T-cell (primary cell): ENCODE results near the gene ASL. TPM values are rescaled to one million over a fixed set of nuclear protein-coding genes. Genes with fewer than 3 reads are reported as not detected.
"Not testable (repeated sequence)": the region's sequence is repeated elsewhere in the genome, so short reads cannot be mapped to it uniquely, and the experiment has no call there.

Source experiments
- ATAC-seq, 4 experiments: fragments of 200-7000 bp in 3 of 4; fragments of 150-1000 bp in 1 of 4; cut with Tn5 transposase; replicated peaks in 1 of 4; 1 replicate in 3 of 4; 2 replicates in 1 of 4; pipeline ENCODE4 v1.10.0; 2021; ENCODE audit warnings: moderate library complexity in 3 of 4, mild to moderate bottlenecking in 2 of 4, moderate number of reproducible peaks in 1 of 4
- CTCF ChIA-PET, 2 donors: fragments of 300-600 bp; sonication (Branson Sonifier 250); formaldehyde crosslinking; loops; one replicate each; lab custom pipeline; 2022; ENCODE audit warnings: antibody characterized with exemption in 2 of 2; lab: Charles Lee
- POLR2A ChIA-PET, 2 donors: fragments of 300-600 bp; sonication (Branson Sonifier 250); formaldehyde crosslinking; loops; one replicate each; lab custom pipeline; 2022; ENCODE audit warnings: antibody characterized with exemption in 2 of 2; lab: Charles Lee
- DNase-seq, 35 experiments: peaks; one replicate each; pipeline versions ENCODE4 v3.0.0 to v3.0.0-alpha.2; 2013 to 2023
- H3K27ac ChIP-seq: one replicate; pipeline ENCODE4 v1.5.1; 2013; ENCODE audit warnings: low read length
- H3K27me3 ChIP-seq, 2 experiments: replicated peaks in 1 of 2; 1 replicate in 1 of 2; 2 replicates in 1 of 2; pipeline versions ENCODE4 v1.6.1 to v1.7.0; 2013; ENCODE audit warnings: low read length in 1 of 2, mixed read lengths in 1 of 2; ENCODE audit not compliant: control insufficient read depth in 2 of 2, insufficient read depth in 2 of 2; ENCODE audit errors: extremely low read depth in 1 of 2
- H3K36me3 ChIP-seq, 2 donors: 1 replicate in 1 of 2; 2 replicates in 1 of 2; pipeline versions ENCODE4 v1.6.1 to v1.7.0; 2013; ENCODE audit warnings: low read length in 1 of 2; ENCODE audit not compliant: control insufficient read depth in 2 of 2, insufficient read depth in 1 of 2; ENCODE audit errors: extremely low read depth in 1 of 2
- H3K4me1 ChIP-seq, 2 experiments: 1 replicate in 1 of 2; 2 replicates in 1 of 2; pipeline versions ENCODE4 v1.6.1 to v1.7.0; 2013; ENCODE audit warnings: low read length in 2 of 2, mixed read lengths in 1 of 2; ENCODE audit not compliant: insufficient read depth in 2 of 2, control insufficient read depth in 1 of 2; ENCODE audit errors: extremely low read depth in 1 of 2
- H3K4me3 ChIP-seq, 2 donors: 1 replicate in 1 of 2; 2 replicates in 1 of 2; pipeline versions ENCODE4 v1.5.1 to v1.7.0; 2013; ENCODE audit warnings: mild to moderate bottlenecking in 2 of 2, low read length in 1 of 2, moderate library complexity in 1 of 2; ENCODE audit not compliant: control insufficient read depth in 1 of 2; ENCODE audit errors: extremely low read depth in 1 of 2
- H3K9me3 ChIP-seq: 2 replicates; pipeline ENCODE4 v1.7.0; 2013
- H3K27ac Mint-ChIP-seq, 2 donors: one replicate each; pipeline ENCODE4 v1.8.0; 2020 to 2021; ENCODE audit warnings: mild to moderate bottlenecking in 2 of 2, mixed read lengths in 2 of 2
- H3K27me3 Mint-ChIP-seq, 2 donors: one replicate each; pipeline ENCODE4 v1.8.0; 2021 to 2022; ENCODE audit warnings: mixed read lengths in 2 of 2
- H3K36me3 Mint-ChIP-seq: one replicate; pipeline ENCODE4 v1.8.0; 2021; ENCODE audit warnings: mixed read lengths
- H3K4me1 Mint-ChIP-seq, 3 donors: one replicate each; pipeline ENCODE4 v1.8.0; 2020 to 2022; ENCODE audit warnings: mixed read lengths in 3 of 3, mild to moderate bottlenecking in 1 of 3
- H3K4me3 Mint-ChIP-seq, 3 donors: one replicate each; pipeline ENCODE4 v1.8.0; 2020 to 2022; ENCODE audit warnings: mild to moderate bottlenecking in 3 of 3, mixed read lengths in 3 of 3, moderate library complexity in 3 of 3
- H3K9me3 Mint-ChIP-seq, 3 donors: one replicate each; pipeline ENCODE4 v1.8.0; 2020 to 2022; ENCODE audit warnings: mixed read lengths in 3 of 3
- WGBS: methylation state at CpG from one replicate; pipeline ENCODE4 v1.1.5; 2013; ENCODE audit warnings: missing lambda C conversion rate; ENCODE audit not compliant: insufficient coverage; 5-methylcytosine and 5-hydroxymethylcytosine counted together
- total RNA-seq, 35 experiments: library from RNA in 6 of 35; stranded (reverse) in 6 of 35; fragments of 120-200 nt in 1 of 35; gene quantifications; one replicate each; pipeline versions ENCODE4 v1.2.1 to v1.2.4 and lab custom pipeline; 2013 to 2026

ASL gene
- total RNA-seq: 10 to 100 TPM; 10.3 to 23.0 (median 18.5) TPM
- total RNA-seq (2013): 15.5 TPM
- 2.0 to 18.6 (median 10.4) reads per million in 29 experiments for total RNA-seq (lab: John Stamatoyannopoulos, UW)

- POLR2A ChIA-PET: interaction anchor here (0.6 to 1.6 kb wide), 2 partner anchors 39 to 344 kb away, joined by 5 to 8 read pairs; partner anchors contain the start of gene CRCP (in 1 of the 2)
- H3K4me3 ChIP-seq: peak within 1 kb of the TSS; percentile 74 to 78
- Mint-ChIP-seq H3K36me3 (no peaks in the 10 kb centered on the region), H3K9me3 (no peaks in the 10 kb centered on the region), H3K4me3 (peak within 1 kb of the TSS; percentile 79 to 85 (median 80)), H3K4me1 (peaks cover 12 to 18% (median 14%) of the 10 kb centered on the region in 3 donors), H3K27ac (peak within 1 kb of the TSS; percentile 63 to 64), H3K27me3 (no peaks in the 10 kb centered on the region)
- H3K4me1 ChIP-seq: peaks cover 0 to 23% of the 10 kb centered on the region in 2 experiments
- peak within 1 kb of the TSS; percentile 57 for H3K27ac ChIP-seq
- H3K9me3 ChIP-seq: no peaks in the 10 kb centered on the region
- DNase-seq (peak; percentile 59 to 90 (median 76)), ATAC-seq (peak; percentile 97 to 98 (median 98))
- H3K36me3 ChIP-seq: no peaks in the 10 kb centered on the region
- no peaks in the 10 kb centered on the region for H3K27me3 ChIP-seq
- WGBS: under 1% methylated on average over 64 of the region's 67 CpGs
- CTCF ChIA-PET: interaction anchor here in 1 of 2 donors (0.6 to 1.3 kb wide), 2 partner anchors 39 to 171 kb away, joined by 3 read pairs; partner anchors contain the start of gene CRCP
Observed at GRCh38 chr7:66075590-66076461, at the start of gene ASL. ASL (plus strand) TSS chr7:66075819; CDS start chr7:66076082, 263 bp downstream.

- H3K4me3 Mint-ChIP-seq, H3K27me3 ChIP-seq, H3K4me1 ChIP-seq, H3K36me3 Mint-ChIP-seq, H3K4me1 Mint-ChIP-seq, DNase-seq, H3K27ac ChIP-seq, H3K9me3 ChIP-seq, H3K27me3 Mint-ChIP-seq, ATAC-seq, POLR2A ChIA-PET, H3K4me3 ChIP-seq, H3K27ac Mint-ChIP-seq, H3K9me3 Mint-ChIP-seq, H3K36me3 ChIP-seq: not testable (repeated sequence)
- CTCF ChIA-PET: interaction anchor here in 1 of 2 donors (0.6 kb wide), 1 partner anchor 784 kb away, joined by 3 read pairs; no protein-coding TSS in a partner anchor
- no CpG with 5 or more reads among the region's 3 CpGs for WGBS
Observed at GRCh38 chr7:66028342-66028741, 47.3 kb upstream of the ASL start.

GRCh38 chr7:66033471-66034385 lies 41.9 kb upstream of the ASL start:
- CTCF ChIA-PET: interaction anchor here in 1 of 2 donors (0.8 kb wide), 1 partner anchor 51 kb away, joined by 3 read pairs; the partner anchor contains the start of gene GUSB
- H3K9me3 Mint-ChIP-seq: no peaks in the 10 kb centered on the region
- no peak overlapping the region for H3K4me3 Mint-ChIP-seq
- no CpG with 5 or more reads among the region's 7 CpGs for WGBS
- peak overlapping the region in 1 of 2 donors; percentile 15 for H3K27ac Mint-ChIP-seq
- Histone ChIP-seq H3K27me3 (no peaks in the 10 kb centered on the region), H3K4me3 (no peak overlapping the region), H3K9me3 (no peaks in the 10 kb centered on the region), H3K36me3 (no peaks in the 10 kb centered on the region), H3K4me1 (no peaks in the 10 kb centered on the region), H3K27ac (peak overlapping the region; percentile 5)
- H3K4me1 Mint-ChIP-seq: peaks cover 0 to 9% (median 2%) of the 10 kb centered on the region in 3 donors
- peaks cover 0 to 4% of the 10 kb centered on the region in 2 donors for H3K27me3 Mint-ChIP-seq
- H3K36me3 Mint-ChIP-seq: no peaks in the 10 kb centered on the region
- POLR2A ChIA-PET: no interaction called here
- DNase-seq: peak in 7 of 35 experiments; percentile 2 to 28 (median 16)
- peak in 1 of 4 experiments; percentile 28 for ATAC-seq

- WGBS: no CpG with 5 or more reads among the region's 1 CpG
- H3K4me1 ChIP-seq, H3K36me3 ChIP-seq, ATAC-seq, CTCF ChIA-PET, H3K27ac Mint-ChIP-seq, H3K27me3 ChIP-seq, H3K36me3 Mint-ChIP-seq, H3K4me3 ChIP-seq, H3K4me3 Mint-ChIP-seq, H3K9me3 Mint-ChIP-seq, H3K27me3 Mint-ChIP-seq, POLR2A ChIA-PET, DNase-seq, H3K4me1 Mint-ChIP-seq, H3K27ac ChIP-seq, H3K9me3 ChIP-seq: not testable (repeated sequence)
Observed at GRCh38 chr7:66034436-66035010, 41.1 kb upstream of the ASL start.

- Mint-ChIP-seq H3K4me1 (peaks cover 0 to 9% (median 2%) of the 10 kb centered on the region in 3 donors), H3K27me3 (peaks cover 0 to 8% of the 10 kb centered on the region in 2 donors), H3K27ac (no peak overlapping the region), H3K36me3 (no peaks in the 10 kb centered on the region), H3K4me3 (no peak overlapping the region), H3K9me3 (no peaks in the 10 kb centered on the region)
- Histone ChIP-seq H3K4me1 (no peaks in the 10 kb centered on the region), H3K9me3 (no peaks in the 10 kb centered on the region), H3K27ac (no peak overlapping the region), H3K27me3 (peaks cover 0 to 2% of the 10 kb centered on the region in 2 experiments), H3K4me3 (no peak overlapping the region), H3K36me3 (no peaks in the 10 kb centered on the region)
- ChIA-PET POLR2A (no interaction called here), CTCF (interaction anchor here in 1 of 2 donors (0.7 kb wide), 1 partner anchor 227 kb away, joined by 13 read pairs; no protein-coding TSS in a partner anchor)
- ATAC-seq: no peak
- WGBS: no CpG with 5 or more reads among the region's 3 CpGs
- DNase-seq: no peak
Observed at GRCh38 chr7:66036382-66036781, 39.2 kb upstream of the ASL start.
